HepG2 (cell line): ENCODE data around the gene DOCK2. TPM values are rescaled to one million over a fixed set of nuclear protein-coding genes. Genes with fewer than 3 reads are reported as not detected.

ENCODE experiments used
- ATAC-seq: fragments of 200-7000 bp; cut with Tn5 transposase; 3 replicates; pipeline ENCODE4 v1.9.1; 2020; ENCODE audit warnings: mild to moderate bottlenecking, moderate library complexity
- BruUV-seq: library from RNA; stranded (reverse); fragments of 400-500 nt; replicated peaks from 2 replicates; lab custom pipeline; 2021; lab: Mats Ljungman, UMichigan
- CTCF ChIA-PET: fragments of 300-600 bp; formaldehyde crosslinking; extraction: SDS; loops from one replicate; lab custom pipeline; 2021; ENCODE audit warnings: low total read pairs, inconsistent platforms, low intra/inter-chr PET ratio; lab: Yijun Ruan, JAX
- POLR2A ChIA-PET: fragments of 350-600 bp; sonication (Branson Sonifier 250); formaldehyde crosslinking; loops from one replicate; lab custom pipeline; 2020; ENCODE audit warnings: antibody characterized with exemption, inconsistent platforms; lab: Yijun Ruan, JAX
- DNase-seq: peaks from one replicate; pipeline ENCODE4 v3.0.0-alpha.2; 2015; ENCODE audit warnings: low spot score
- FAIRE-seq: peaks from 3 replicates; lab custom pipeline; 2011; peaks lifted over from hg19 to GRCh38; lab: Jason Lieb, UNC
- H2AFZ ChIP-seq: one replicate; pipeline ENCODE4 v1.6.1; 2011; ENCODE audit warnings: low read length, inconsistent platforms
- H3K27ac ChIP-seq: fragments of 300-600 bp; 3 replicates; pipeline ENCODE4 v1.8.0; 2011; ENCODE audit warnings: mixed run types, mild to moderate bottlenecking, mixed read lengths, low read length, inconsistent platforms; ENCODE audit not compliant: insufficient read depth; ENCODE audit errors: extremely low read length
- H3K27me3 ChIP-seq, 2 experiments: fragments of 200-600 bp in 1 of 2; 2 replicates in 1 of 2; 3 replicates in 1 of 2; pipeline versions ENCODE4 v1.6.0 to v1.8.0; 2011; ENCODE audit warnings: low read length in 2 of 2, mild to moderate bottlenecking in 2 of 2, moderate library complexity in 2 of 2, inconsistent platforms in 1 of 2; ENCODE audit not compliant: insufficient read depth in 2 of 2, control insufficient read depth in 1 of 2
- H3K36me3 ChIP-seq, 2 experiments: fragments of 200-600 bp in 1 of 2; replicated peaks in 1 of 2; 2 replicates in 1 of 2; 3 replicates in 1 of 2; pipeline versions ENCODE4 v1.5.1 to v1.8.0; 2011; ENCODE audit warnings: low read length in 2 of 2, inconsistent platforms in 1 of 2; ENCODE audit not compliant: insufficient read depth in 2 of 2, control insufficient read depth in 1 of 2
- H3K4me1 ChIP-seq: 2 replicates; pipeline ENCODE4 v1.5.1; 2012; ENCODE audit warnings: low read length, inconsistent platforms; ENCODE audit not compliant: insufficient read depth
- H3K4me2 ChIP-seq: 2 replicates; pipeline ENCODE4 v1.6.0; 2011; ENCODE audit warnings: low read depth, low read length, inconsistent platforms
- H3K4me3 ChIP-seq, 3 experiments: fragments of 200-600 bp in 1 of 3; sonication (generic), shearing (Covaris generic) in 1 of 3; replicated peaks in 1 of 3; 2 replicates each; pipeline ENCODE4 v1.5.1; 2011 to 2016; ENCODE audit warnings: low read length in 3 of 3, inconsistent platforms in 2 of 3, low read depth in 2 of 3, mild to moderate bottlenecking in 2 of 3, control low read depth in 1 of 3, mixed read lengths in 1 of 3; ENCODE audit not compliant: insufficient read depth in 1 of 3
- H3K79me2 ChIP-seq: one replicate; pipeline ENCODE4 v1.6.1; 2011; ENCODE audit warnings: low read length, inconsistent platforms; ENCODE audit not compliant: insufficient read depth
- H3K9ac ChIP-seq: 2 replicates; pipeline ENCODE4 v1.6.0; 2011; ENCODE audit warnings: mild to moderate bottlenecking, low read depth, low read length, inconsistent platforms; ENCODE audit not compliant: insufficient read depth
- H3K9me3 ChIP-seq: 2 replicates; pipeline ENCODE4 v1.5.1; 2012; ENCODE audit warnings: mild to moderate bottlenecking, low read length
- H4K20me1 ChIP-seq: 2 replicates; pipeline ENCODE4 v1.6.0; 2011; ENCODE audit warnings: inconsistent platforms, mild to moderate bottlenecking, low read length, moderate library complexity; ENCODE audit not compliant: insufficient read depth
- CBX1 ChIP-seq: IDR thresholded peaks from one replicate; pipeline ENCODE4 v1.6.1; 2016; ENCODE audit warnings: antibody characterized with exemption, low read depth
- DR1 ChIP-seq: sonication (generic); formaldehyde crosslinking; IDR thresholded peaks from 2 replicates; pipeline ENCODE4 v1.8.0; 2021; ENCODE audit warnings: mild to moderate bottlenecking, missing genetic modification reagents, inconsistent platforms
- EP300 ChIP-seq, 3 experiments: sonication (generic) in 1 of 3; formaldehyde crosslinking in 1 of 3; IDR thresholded peaks; 2 replicates each; pipeline versions ENCODE4 v1.5.1 to v1.6.1; 2011 to 2020; ENCODE audit warnings: low read depth in 2 of 3, low read length in 2 of 3, borderline replicate concordance in 1 of 3, improper control_type of control experiment in 1 of 3, mild to moderate bottlenecking in 1 of 3, missing genetic modification reagents in 1 of 3, moderate library complexity in 1 of 3
- ETV6 ChIP-seq: sonication (generic); formaldehyde crosslinking; conservative IDR thresholded peaks from 2 replicates; pipeline ENCODE4 v1.4.0; 2020; ENCODE audit warnings: missing genetic modification reagents
- HOXA3 ChIP-seq: sonication (generic); formaldehyde crosslinking; IDR thresholded peaks from 2 replicates; pipeline ENCODE4 v1.5.0; 2020; ENCODE audit warnings: missing genetic modification reagents
- MEIS1 ChIP-seq: sonication (generic); formaldehyde crosslinking; IDR thresholded peaks from 2 replicates; pipeline ENCODE4 v1.9.0; 2021; ENCODE audit warnings: mild to moderate bottlenecking, missing genetic modification reagents, moderate library complexity, borderline replicate concordance
- MEIS2 ChIP-seq: sonication (generic); formaldehyde crosslinking; IDR thresholded peaks from 2 replicates; pipeline ENCODE4 v1.9.0; 2021; ENCODE audit warnings: mild to moderate bottlenecking, missing genetic modification reagents
- POGZ ChIP-seq: sonication (generic); formaldehyde crosslinking; IDR thresholded peaks from 2 replicates; pipeline ENCODE4 v1.4.0; 2020; ENCODE audit warnings: mild to moderate bottlenecking, missing genetic modification reagents
- POLR2A ChIP-seq, 2 experiments: IDR thresholded peaks; 2 replicates each; pipeline ENCODE4 v1.6.1; 2011; ENCODE audit warnings: low read depth in 2 of 2, low read length in 2 of 2, mild to moderate bottlenecking in 1 of 2, moderate library complexity in 1 of 2; ENCODE audit not compliant: insufficient read depth in 1 of 2
- RBM22 ChIP-seq: fragments of 200-400 bp; formaldehyde crosslinking; optimal IDR thresholded peaks from 2 replicates; pipeline ENCODE3; 2017; ENCODE audit warnings: mild to moderate bottlenecking, low read length, moderate library complexity
- ZNF30 ChIP-seq: sonication (generic); formaldehyde crosslinking; IDR thresholded peaks from 2 replicates; pipeline ENCODE4 v1.5.0; 2020; ENCODE audit warnings: mild to moderate bottlenecking, missing genetic modification reagents
- ZNF550 ChIP-seq: sonication (generic); formaldehyde crosslinking; IDR thresholded peaks from 2 replicates; pipeline ENCODE4 v1.4.0; 2020; ENCODE audit warnings: mild to moderate bottlenecking, missing genetic modification reagents, borderline replicate concordance
- WGBS: methylation state at CpG from one replicate; pipeline ENCODE4 v1.1.6; 2017; ENCODE audit warnings: low lambda C conversion rate; 5-methylcytosine and 5-hydroxymethylcytosine counted together
- in situ Hi-C: cut with HindIII; loops from 2 replicates; pipeline ENCODE4 v1.10.0; 2017; ENCODE audit warnings: low pct_unique_long_range_greater_than_20kb; ENCODE audit not compliant: extremely low pct_ligation_motif_present
- intact Hi-C: fragments of 100-400 bp; cut with micrococcal nuclease; formaldehyde crosslinking; loops from one replicate; pipeline ENCODE4 v1.10.0; 2022; ENCODE audit not compliant: unreplicated experiment
- polyA plus RNA-seq, 8 experiments: library from polyadenylated mRNA; depleted of rRNA in 3 of 8; stranded (reverse) in 7 of 8; unstranded in 1 of 8; fragments of >200 nt; fragmentation: Illumina TruSeq in 4 of 8; extraction: Trizol in 4 of 8; gene quantifications; 2 replicates each; pipeline versions ENCODE4 v1.2.1 to v1.2.3, GENCODE V29; 2011 to 2016; ENCODE audit warnings: low read depth in 4 of 8, missing spikeins in 1 of 8, mixed read lengths in 1 of 8; ENCODE audit not compliant: insufficient read depth in 1 of 8
- total RNA-seq, 5 experiments: library from RNA; depleted of rRNA; stranded (reverse); fragments of >200 nt; fragmentation: Illumina TruSeq; extraction: Trizol; gene quantifications; 2 replicates each; pipeline ENCODE4 v1.2.3, GENCODE V29; 2016; ENCODE audit warnings: low read depth in 1 of 5
- TF ChIP-seq, protein P1 (sequence below): sonication (generic); formaldehyde crosslinking; IDR thresholded peaks from 2 replicates; pipeline ENCODE4 v1.4.0; 2020; ENCODE audit warnings: mild to moderate bottlenecking, missing genetic modification reagents
- TF ChIP-seq, protein P2 (sequence below): sonication (generic); formaldehyde crosslinking; IDR thresholded peaks from 2 replicates; pipeline ENCODE4 v1.4.0; 2020; ENCODE audit warnings: missing genetic modification reagents, borderline replicate concordance
- TF ChIP-seq, protein P3 (sequence below): IDR thresholded peaks from 2 replicates; pipeline ENCODE4 v1.6.1; 2012; ENCODE audit warnings: low read length, improper control_type of control experiment
- TF ChIP-seq, protein P4 (sequence below): sonication (generic); formaldehyde crosslinking; IDR thresholded peaks from 2 replicates; pipeline ENCODE4 v1.5.0; 2020; ENCODE audit warnings: missing genetic modification reagents

Gene DOCK2
- total and polyA plus RNA-seq, 2 of the 13 experiments (the other 11 are each of a cell fraction or from before 2014, with no cell fraction given): not detected

DNA sequence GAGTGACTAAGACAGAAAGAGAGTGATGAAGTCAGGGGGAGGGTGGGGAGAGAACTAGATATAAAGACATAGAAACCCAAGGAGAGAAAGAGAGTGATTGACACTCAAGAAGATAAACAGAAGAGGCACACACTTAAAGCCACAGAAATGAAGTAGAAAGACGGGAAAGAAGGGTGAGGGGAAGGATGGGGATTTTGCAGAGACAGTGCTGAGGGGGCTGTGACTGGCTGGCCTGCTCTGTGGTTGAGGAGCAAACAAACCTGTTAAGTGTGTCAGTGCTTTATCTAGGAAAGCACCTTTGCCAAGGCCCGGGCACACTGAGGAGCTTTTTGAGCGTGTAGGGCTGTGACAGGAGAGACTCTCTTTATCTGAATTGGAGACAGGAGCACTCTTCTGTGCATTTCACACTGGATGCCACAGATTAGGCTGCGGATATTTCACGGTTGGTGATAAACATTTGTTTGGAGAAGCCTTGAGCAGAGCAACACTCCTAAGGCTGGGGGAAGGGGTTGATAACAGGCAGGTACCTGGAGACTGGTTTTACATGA, 109.1 kb downstream of the DOCK2 start:
- no peak overlapping the region for H3K27ac ChIP-seq
- in situ Hi-C loops (no loop called here), intact Hi-C loops (no loop called here)
- peaks cover 0 to 9% of the 10 kb centered on the region in 2 experiments; a peak in 1 of 5 replicates for H3K27me3 ChIP-seq
- DNase-seq (no peak), ATAC-seq (no peak), FAIRE-seq (no peak)
- no TSS peak for BruUV-seq
- ChIA-PET POLR2A (no interaction called here), CTCF (no interaction called here)
- H3K4me2 ChIP-seq: no peak overlapping the region
- no peaks in the 10 kb centered on the region for H3K4me1 ChIP-seq
- WGBS: 2% methylated on average over 5 of the region's 5 CpGs
- no peaks in the 10 kb centered on the region for H3K9me3 ChIP-seq
- no peak overlapping the region for H2AFZ ChIP-seq
- H3K9ac ChIP-seq: no peak overlapping the region
- H3K36me3 ChIP-seq: no peaks in the 10 kb centered on the region
- no peaks in the 10 kb centered on the region for H3K79me2 ChIP-seq
- H3K4me3 ChIP-seq: no peak overlapping the region
- H4K20me1 ChIP-seq: no peaks in the 10 kb centered on the region
- TF ChIP-seq EP300 (IDR thresholded peaks at IDR 0.05; ENCODE audit: low read depth in 2 of 2, low read length in 2 of 2) (no peak), EP300 (CRISPR knock-in tag; IDR thresholded peaks at IDR 0.05; ENCODE audit: borderline replicate concordance) (no peak), DR1 (CRISPR knock-in tag) (no peak), ETV6 (CRISPR knock-in tag) (no peak), RBM22 (no peak), ZNF30 (CRISPR knock-in tag) (no peak), POLR2A (IDR thresholded peaks at IDR 0.05; ENCODE audit: insufficient read depth in 1 of 2, low read depth in 2 of 2, low read length in 2 of 2) (no peak), CBX1 (no peak), MEIS2 (CRISPR knock-in tag) (no peak), ZNF550 (CRISPR knock-in tag) (no peak), MEIS1 (CRISPR knock-in tag) (no peak), HOXA3 (CRISPR knock-in tag) (no peak), POGZ (CRISPR knock-in tag) (no peak)
- TF ChIP-seq, protein P1, sequence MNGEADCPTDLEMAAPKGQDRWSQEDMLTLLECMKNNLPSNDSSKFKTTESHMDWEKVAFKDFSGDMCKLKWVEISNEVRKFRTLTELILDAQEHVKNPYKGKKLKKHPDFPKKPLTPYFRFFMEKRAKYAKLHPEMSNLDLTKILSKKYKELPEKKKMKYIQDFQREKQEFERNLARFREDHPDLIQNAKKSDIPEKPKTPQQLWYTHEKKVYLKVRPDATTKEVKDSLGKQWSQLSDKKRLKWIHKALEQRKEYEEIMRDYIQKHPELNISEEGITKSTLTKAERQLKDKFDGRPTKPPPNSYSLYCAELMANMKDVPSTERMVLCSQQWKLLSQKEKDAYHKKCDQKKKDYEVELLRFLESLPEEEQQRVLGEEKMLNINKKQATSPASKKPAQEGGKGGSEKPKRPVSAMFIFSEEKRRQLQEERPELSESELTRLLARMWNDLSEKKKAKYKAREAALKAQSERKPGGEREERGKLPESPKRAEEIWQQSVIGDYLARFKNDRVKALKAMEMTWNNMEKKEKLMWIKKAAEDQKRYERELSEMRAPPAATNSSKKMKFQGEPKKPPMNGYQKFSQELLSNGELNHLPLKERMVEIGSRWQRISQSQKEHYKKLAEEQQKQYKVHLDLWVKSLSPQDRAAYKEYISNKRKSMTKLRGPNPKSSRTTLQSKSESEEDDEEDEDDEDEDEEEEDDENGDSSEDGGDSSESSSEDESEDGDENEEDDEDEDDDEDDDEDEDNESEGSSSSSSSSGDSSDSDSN: no peak
- TF ChIP-seq, protein P2, sequence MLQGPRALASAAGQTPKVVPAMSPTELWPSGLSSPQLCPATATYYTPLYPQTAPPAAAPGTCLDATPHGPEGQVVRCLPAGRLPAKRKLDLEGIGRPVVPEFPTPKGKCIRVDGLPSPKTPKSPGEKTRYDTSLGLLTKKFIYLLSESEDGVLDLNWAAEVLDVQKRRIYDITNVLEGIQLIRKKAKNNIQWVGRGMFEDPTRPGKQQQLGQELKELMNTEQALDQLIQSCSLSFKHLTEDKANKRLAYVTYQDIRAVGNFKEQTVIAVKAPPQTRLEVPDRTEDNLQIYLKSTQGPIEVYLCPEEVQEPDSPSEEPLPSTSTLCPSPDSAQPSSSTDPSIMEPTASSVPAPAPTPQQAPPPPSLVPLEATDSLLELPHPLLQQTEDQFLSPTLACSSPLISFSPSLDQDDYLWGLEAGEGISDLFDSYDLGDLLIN (CRISPR knock-in tag): no peak
- TF ChIP-seq, protein P3, sequence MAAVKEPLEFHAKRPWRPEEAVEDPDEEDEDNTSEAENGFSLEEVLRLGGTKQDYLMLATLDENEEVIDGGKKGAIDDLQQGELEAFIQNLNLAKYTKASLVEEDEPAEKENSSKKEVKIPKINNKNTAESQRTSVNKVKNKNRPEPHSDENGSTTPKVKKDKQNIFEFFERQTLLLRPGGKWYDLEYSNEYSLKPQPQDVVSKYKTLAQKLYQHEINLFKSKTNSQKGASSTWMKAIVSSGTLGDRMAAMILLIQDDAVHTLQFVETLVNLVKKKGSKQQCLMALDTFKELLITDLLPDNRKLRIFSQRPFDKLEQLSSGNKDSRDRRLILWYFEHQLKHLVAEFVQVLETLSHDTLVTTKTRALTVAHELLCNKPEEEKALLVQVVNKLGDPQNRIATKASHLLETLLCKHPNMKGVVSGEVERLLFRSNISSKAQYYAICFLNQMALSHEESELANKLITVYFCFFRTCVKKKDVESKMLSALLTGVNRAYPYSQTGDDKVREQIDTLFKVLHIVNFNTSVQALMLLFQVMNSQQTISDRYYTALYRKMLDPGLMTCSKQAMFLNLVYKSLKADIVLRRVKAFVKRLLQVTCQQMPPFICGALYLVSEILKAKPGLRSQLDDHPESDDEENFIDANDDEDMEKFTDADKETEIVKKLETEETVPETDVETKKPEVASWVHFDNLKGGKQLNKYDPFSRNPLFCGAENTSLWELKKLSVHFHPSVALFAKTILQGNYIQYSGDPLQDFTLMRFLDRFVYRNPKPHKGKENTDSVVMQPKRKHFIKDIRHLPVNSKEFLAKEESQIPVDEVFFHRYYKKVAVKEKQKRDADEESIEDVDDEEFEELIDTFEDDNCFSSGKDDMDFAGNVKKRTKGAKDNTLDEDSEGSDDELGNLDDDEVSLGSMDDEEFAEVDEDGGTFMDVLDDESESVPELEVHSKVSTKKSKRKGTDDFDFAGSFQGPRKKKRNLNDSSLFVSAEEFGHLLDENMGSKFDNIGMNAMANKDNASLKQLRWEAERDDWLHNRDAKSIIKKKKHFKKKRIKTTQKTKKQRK: no peak
- TF ChIP-seq, protein P4, sequence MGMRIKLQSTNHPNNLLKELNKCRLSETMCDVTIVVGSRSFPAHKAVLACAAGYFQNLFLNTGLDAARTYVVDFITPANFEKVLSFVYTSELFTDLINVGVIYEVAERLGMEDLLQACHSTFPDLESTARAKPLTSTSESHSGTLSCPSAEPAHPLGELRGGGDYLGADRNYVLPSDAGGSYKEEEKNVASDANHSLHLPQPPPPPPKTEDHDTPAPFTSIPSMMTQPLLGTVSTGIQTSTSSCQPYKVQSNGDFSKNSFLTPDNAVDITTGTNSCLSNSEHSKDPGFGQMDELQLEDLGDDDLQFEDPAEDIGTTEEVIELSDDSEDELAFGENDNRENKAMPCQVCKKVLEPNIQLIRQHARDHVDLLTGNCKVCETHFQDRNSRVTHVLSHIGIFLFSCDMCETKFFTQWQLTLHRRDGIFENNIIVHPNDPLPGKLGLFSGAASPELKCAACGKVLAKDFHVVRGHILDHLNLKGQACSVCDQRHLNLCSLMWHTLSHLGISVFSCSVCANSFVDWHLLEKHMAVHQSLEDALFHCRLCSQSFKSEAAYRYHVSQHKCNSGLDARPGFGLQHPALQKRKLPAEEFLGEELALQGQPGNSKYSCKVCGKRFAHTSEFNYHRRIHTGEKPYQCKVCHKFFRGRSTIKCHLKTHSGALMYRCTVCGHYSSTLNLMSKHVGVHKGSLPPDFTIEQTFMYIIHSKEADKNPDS: no peak
